Right lobe of liver (tissue), 6 donors: ENCODE data around the gene CYP2A13. TPM values are rescaled to one million over a fixed set of nuclear protein-coding genes. Genes with fewer than 3 reads are reported as not detected.
"Not testable (repeated sequence)": the region's sequence is repeated elsewhere in the genome, so short reads cannot be mapped to it uniquely, and the experiment has no call there.

Experiments used
- ATAC-seq, 4 donors: fragments of 200-7000 bp; cut with Tn5 transposase; one replicate each; pipeline ENCODE4 v1.9.1; 2020; ENCODE audit warnings: mild to moderate bottlenecking in 4 of 4, moderate library complexity in 4 of 4
- DNase-seq, 3 donors: peaks; one replicate each; pipeline ENCODE4 v3.0.0-alpha.2; 2020
- H3K27ac ChIP-seq, 3 donors: fragments of 200-600 bp; one replicate each; pipeline ENCODE4 v1.8.0; 2022
- H3K27me3 ChIP-seq, 2 donors: fragments of 200-600 bp; one replicate each; pipeline ENCODE4 v1.8.0; 2022
- H3K36me3 ChIP-seq, 4 donors: fragments of 200-600 bp; sonication (generic) in 1 of 4; one replicate each; pipeline versions ENCODE4 v1.5.1 to v1.8.0; 2017 to 2022; ENCODE audit warnings: control low read depth in 1 of 4
- H3K4me1 ChIP-seq, 4 donors: fragments of 200-600 bp; sonication (generic) in 1 of 4; one replicate each; pipeline versions ENCODE4 v1.5.1 to v1.8.0; 2017 to 2022; ENCODE audit warnings: control low read depth in 1 of 4
- H3K4me3 ChIP-seq, 3 donors: fragments of 200-600 bp; one replicate each; pipeline ENCODE4 v1.8.0; 2022
- H3K9me3 ChIP-seq, 4 donors: fragments of 200-600 bp; sonication (generic) in 1 of 4; one replicate each; pipeline versions ENCODE4 v1.5.1 to v1.8.0; 2017 to 2022; ENCODE audit warnings: control low read depth in 1 of 4
- CTCF ChIP-seq, 4 donors: fragments of 200-600 bp in 3 of 4; fragments of 450-650 bp in 1 of 4; IDR thresholded peaks; one replicate each; pipeline versions ENCODE4 v1.5.1 to v1.8.0; 2016 to 2022; ENCODE audit warnings: antibody characterized with exemption in 4 of 4, mild to moderate bottlenecking in 2 of 4
- POLR2A ChIP-seq: fragments of 450-650 bp; IDR thresholded peaks from one replicate; pipeline ENCODE4 v1.6.1; 2017; ENCODE audit warnings: antibody characterized with exemption, mild to moderate bottlenecking
- WGBS: methylation state at CpG from one replicate; pipeline ENCODE4 v1.1.6; 2018; ENCODE audit warnings: low coverage, low lambda C conversion rate; ENCODE audit not compliant: insufficient coverage; ENCODE audit errors: missing lambda C conversion rate; 5-methylcytosine and 5-hydroxymethylcytosine counted together
- intact Hi-C, 2 donors: fragments of 100-400 bp; cut with DNase I; formaldehyde crosslinking; loops; one replicate each; pipeline versions ENCODE4 v1.11.2 to v1.14.1; 2022
- total RNA-seq, 6 experiments: library from RNA; depleted of rRNA in 2 of 6; stranded (reverse); fragments of >200 nt in 2 of 6; fragmentation: NEBNext Ultra II Directional in 3 of 6; extraction: Animal tissue kit (Norgen Biotek cat#: 25700) in 3 of 6; gene quantifications; one replicate each; pipeline versions ENCODE4 v1.1.0 to v1.2.4, GENCODE V29; 2016 to 2023
- donor health status: DM: no; HTN: yes; CAD: no.
- donor health status: DM: no; HTN: no; CAD: no.
- donor health status: DM: no; HTN: no; CAD: no.
- donor health status: DM: no; HTN: yes; CAD: no.
- donor health status: DM: no; HTN: yes; CAD: no.

Gene CYP2A13
- total RNA-seq, 6 experiments from 2014 or later = 0.73 to 15.8 (median 2.1) TPM; not detected in 3

- H3K4me1 ChIP-seq, intact Hi-C loops, H3K27me3 ChIP-seq, H3K9me3 ChIP-seq, H3K36me3 ChIP-seq: not testable (repeated sequence)
- TF ChIP-seq CTCF (IDR thresholded peaks at IDR 0.05) = peak in 1 of 4 donors; percentile 6
- Histone ChIP-seq H3K27ac (peak overlapping the region in 1 of 3 donors; percentile 24), H3K4me3 (peak overlapping the region; percentile 30 to 51 (median 32))
- peak in 2 of 3 donors; percentile 57 to 84 for DNase-seq
- peak; percentile 91 to 96 (median 92) for ATAC-seq
- 24% methylated on average over 24 of the region's 76 CpGs for WGBS
Measured at GRCh38 chr19:41135390-41136384, 47.4 kb downstream of the CYP2A13 start.

GRCh38 chr19:41136636-41137455 is 48.6 kb downstream of the CYP2A13 start:
- intact Hi-C loops = no loop called here
- no peak overlapping the region for H3K27ac ChIP-seq
- DNase-seq (no peak), ATAC-seq (no peak)
- H3K9me3 ChIP-seq = no peaks in the 10 kb centered on the region
- H3K27me3 ChIP-seq = no peaks in the 10 kb centered on the region
- TF ChIP-seq CTCF (IDR thresholded peaks at IDR 0.05) (no peak), POLR2A (no peak)
- H3K4me1 ChIP-seq = peaks cover 0 to 6% (median 0%) of the 10 kb centered on the region in 4 donors
- WGBS = 77% methylated on average over 14 of the region's 31 CpGs
- H3K36me3 ChIP-seq = no peaks in the 10 kb centered on the region
- peak overlapping the region in 1 of 3 donors; percentile 51 for H3K4me3 ChIP-seq

GRCh38 chr19:41144403-41144802 is 56.2 kb downstream of the CYP2A13 start:
- peak; percentile 73 to 87 (median 80) for DNase-seq
- H3K4me1 ChIP-seq = peaks cover 0 to 6% (median 0%) of the 10 kb centered on the region in 4 donors
- TF ChIP-seq CTCF (IDR thresholded peaks at IDR 0.05) = peak; percentile 85 to 96 (median 90)
- TF ChIP-seq POLR2A = no peak
- 20% methylated on average over 7 of the region's 7 CpGs for WGBS
- H3K27ac ChIP-seq = no peak overlapping the region
- no peak overlapping the region for H3K4me3 ChIP-seq
- peak; percentile 95 to 97 (median 96) for ATAC-seq
- intact Hi-C loops = loop anchor here in 1 of 2 donors (10.0 kb wide), 2 partner anchors 170 to 480 kb away; no protein-coding TSS in a partner anchor
- no peaks in the 10 kb centered on the region for H3K27me3 ChIP-seq
- H3K36me3 ChIP-seq = no peaks in the 10 kb centered on the region
- no peaks in the 10 kb centered on the region for H3K9me3 ChIP-seq

Other genes starting within 250 kb of the CYP2A13 start
- gene CYP2A6, start 238.0 kb upstream of the CYP2A13 start, total RNA-seq = 1,000 to 10,000 TPM in 3 of 6 experiments, 100 to 1,000 TPM in 1, 10 to 100 TPM in 2; 73.6 to 3,618 (median 1,239) TPM
- 1,000 to 10,000 TPM in 1 of 6 experiments, 100 to 1,000 TPM in 2, 10 to 100 TPM in 1, 1 to 10 TPM in 2; 2.5 to 2,068 (median 134) TPM for gene CYP2A7, start 206.2 kb upstream of the CYP2A13 start, total RNA-seq
- gene CYP2B6, start 97.2 kb upstream of the CYP2A13 start, total RNA-seq = 1,000 to 10,000 TPM in 1 of 6 experiments, 100 to 1,000 TPM in 3, 1 to 10 TPM in 2; 7.9 to 5,721 (median 385) TPM
- not detected for gene CYP2F1, start 26.0 kb downstream of the CYP2A13 start, total RNA-seq
- 1 to 10 TPM in 3 of 6 experiments, under 1 TPM in 3; 0.54 to 1.9 (median 0.99) TPM for gene CYP2S1, start 104.8 kb downstream of the CYP2A13 start, total RNA-seq
- 10 to 100 TPM in 3 of 6 experiments, 1 to 10 TPM in 3; 5.7 to 20.3 (median 10.2) TPM for gene AXL, start 130.8 kb downstream of the CYP2A13 start, total RNA-seq
- gene HNRNPUL1, start 175.9 kb downstream of the CYP2A13 start, total RNA-seq = 10 to 100 TPM; 53.5 to 70.0 (median 61.8) TPM
- gene CCDC97, start 221.7 kb downstream of the CYP2A13 start, total RNA-seq = 1 to 10 TPM; 4.6 to 7.2 (median 6.9) TPM